KMS-11 (cell line): Measurements from ENCODE around the gene GAS6.

Source experiments
- H2AFZ ChIP-seq: fragments of 200-600 bp; sonication (generic); 2 replicates; pipeline ENCODE4 v1.6.1; 2016; ENCODE audit warnings: antibody characterized with exemption, mixed run types, low read depth
- H3K27ac ChIP-seq: fragments of 200-600 bp; sonication (generic); 2 replicates; pipeline ENCODE4 v1.6.1; 2016; ENCODE audit warnings: mild to moderate bottlenecking, mixed run types
- H3K27me3 ChIP-seq: fragments of 200-600 bp; sonication (generic); 2 replicates; pipeline ENCODE4 v1.6.1; 2017; ENCODE audit warnings: mild to moderate bottlenecking, low read depth, mixed run types, moderate library complexity; ENCODE audit not compliant: insufficient read depth
- H3K36me3 ChIP-seq: fragments of 200-600 bp; sonication (generic); 2 replicates; pipeline ENCODE4 v1.6.1; 2017; ENCODE audit warnings: mild to moderate bottlenecking, mixed run types; ENCODE audit not compliant: insufficient read depth
- H3K4me1 ChIP-seq: fragments of 200-600 bp; sonication (generic); 2 replicates; pipeline ENCODE4 v1.6.1; 2016; ENCODE audit warnings: mild to moderate bottlenecking, low read depth, mixed run types; ENCODE audit not compliant: poor library complexity, severe bottlenecking
- H3K4me2 ChIP-seq: fragments of 200-600 bp; sonication (generic); 2 replicates; pipeline ENCODE4 v1.7.0; 2016; ENCODE audit warnings: mild to moderate bottlenecking, mixed run types
- H3K4me3 ChIP-seq: fragments of 200-600 bp; sonication (generic); IDR thresholded peaks from 2 replicates; pipeline ENCODE4 v1.6.1; 2017; ENCODE audit warnings: low read depth, low read length, mixed read lengths; ENCODE audit not compliant: insufficient read depth
- H3K79me2 ChIP-seq: fragments of 200-600 bp; sonication (generic); 2 replicates; pipeline ENCODE4 v1.6.1; 2016; ENCODE audit warnings: low read depth, mixed run types; ENCODE audit not compliant: insufficient read depth
- H3K9ac ChIP-seq: fragments of 200-600 bp; sonication (generic); 2 replicates; pipeline ENCODE4 v1.6.1; 2016; ENCODE audit warnings: mild to moderate bottlenecking, mixed run types
- H4K20me1 ChIP-seq: fragments of 200-600 bp; sonication (generic); 2 replicates; pipeline ENCODE4 v1.6.1; 2016; ENCODE audit warnings: mild to moderate bottlenecking, mixed run types; ENCODE audit not compliant: insufficient read depth
- TF ChIP-seq, protein P1 (sequence below): fragments of 200-600 bp; sonication (generic); conservative IDR thresholded peaks from 2 replicates; pipeline ENCODE4 v1.6.1; 2017; ENCODE audit warnings: low read depth, mild to moderate bottlenecking, antibody characterized with exemption, low read length, moderate library complexity, mixed read lengths

The GAS6 gene

DNA sequence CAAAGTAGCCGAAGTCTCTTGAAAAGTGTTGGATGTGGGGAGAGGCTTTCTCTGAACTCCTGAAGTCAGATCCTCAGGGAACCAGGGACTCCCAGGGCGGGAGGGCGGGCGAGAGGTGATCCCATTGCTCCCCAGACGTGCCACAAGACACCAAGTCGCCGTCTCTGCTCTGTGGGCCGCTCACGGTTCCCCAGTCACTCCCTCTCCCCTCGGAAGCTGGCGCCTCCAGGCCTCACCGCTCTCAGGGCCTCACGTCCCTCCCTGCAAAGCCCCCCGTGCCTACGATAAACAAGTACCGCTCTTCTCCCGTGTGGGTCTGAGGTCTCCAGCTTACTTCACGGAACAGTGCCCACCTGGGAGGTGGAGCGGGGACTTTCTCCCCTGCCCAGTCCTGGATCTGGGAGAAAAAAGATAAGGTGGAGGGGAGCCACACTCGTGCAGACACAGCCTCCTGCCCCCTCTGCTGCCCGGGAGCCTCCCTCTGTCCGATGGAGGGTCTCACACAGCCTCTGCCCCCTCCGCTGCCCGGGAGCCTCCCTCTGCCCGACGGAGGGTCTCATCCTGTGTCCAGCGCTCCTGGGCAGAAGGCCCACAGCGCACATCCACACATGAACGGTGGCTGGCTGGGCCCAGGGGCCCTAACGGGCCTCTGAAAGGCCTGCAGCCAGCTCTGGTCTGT, 50.7 kb downstream of the GAS6 start:
- Histone ChIP-seq H3K4me2 (no peak overlapping the region), H3K36me3 (no peaks in the 10 kb centered on the region)

DNA sequence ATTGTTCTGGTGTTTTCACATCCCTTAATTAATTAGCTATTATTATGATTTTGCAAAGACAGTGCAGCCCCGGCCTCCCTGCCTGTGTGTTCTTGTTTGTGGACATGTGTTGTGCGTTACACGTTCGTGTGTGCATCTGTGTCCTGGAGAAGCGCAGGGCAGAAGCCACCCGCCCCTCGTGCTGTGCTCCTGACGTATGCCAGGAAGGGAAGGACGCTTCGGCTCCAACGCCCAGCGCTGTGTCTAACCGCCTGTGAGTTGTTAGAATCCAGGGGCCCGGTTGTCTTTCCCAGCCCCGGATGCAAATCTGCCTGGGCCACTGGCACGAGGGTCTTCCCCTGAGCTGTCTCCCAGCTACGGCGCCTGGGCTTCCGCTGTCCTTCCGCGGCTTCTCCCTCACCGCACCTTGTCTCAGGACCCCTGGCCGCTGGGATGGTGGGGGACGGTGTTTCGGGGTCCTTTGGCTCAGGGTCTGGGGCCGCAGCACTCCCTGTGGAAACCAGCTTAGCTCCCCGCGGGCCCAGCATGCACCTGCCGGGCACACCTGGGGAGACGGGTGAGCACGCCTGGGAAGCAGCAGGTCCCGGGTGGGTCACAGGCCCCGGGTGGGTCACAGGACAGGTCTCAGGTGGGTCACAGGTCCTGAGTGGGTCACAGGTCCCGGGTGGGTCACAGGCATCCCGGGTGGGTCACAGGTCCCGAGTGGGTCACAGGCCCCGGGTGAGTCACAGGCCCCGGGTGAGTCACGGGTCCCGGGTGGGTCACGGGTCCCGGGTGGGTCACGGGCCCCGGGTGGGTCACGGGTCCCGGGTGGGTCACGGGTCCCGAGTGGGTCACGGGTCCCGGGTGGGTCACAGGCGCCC, 51.5 kb downstream of the GAS6 start:
- no peak overlapping the region for H3K4me2 ChIP-seq
- H4K20me1 ChIP-seq, result no peaks in the 10 kb centered on the region
- no peak overlapping the region for H2AFZ ChIP-seq
- H3K79me2 ChIP-seq, result no peaks in the 10 kb centered on the region
- no peaks in the 10 kb centered on the region for H3K36me3 ChIP-seq
- TF ChIP-seq, protein P1, sequence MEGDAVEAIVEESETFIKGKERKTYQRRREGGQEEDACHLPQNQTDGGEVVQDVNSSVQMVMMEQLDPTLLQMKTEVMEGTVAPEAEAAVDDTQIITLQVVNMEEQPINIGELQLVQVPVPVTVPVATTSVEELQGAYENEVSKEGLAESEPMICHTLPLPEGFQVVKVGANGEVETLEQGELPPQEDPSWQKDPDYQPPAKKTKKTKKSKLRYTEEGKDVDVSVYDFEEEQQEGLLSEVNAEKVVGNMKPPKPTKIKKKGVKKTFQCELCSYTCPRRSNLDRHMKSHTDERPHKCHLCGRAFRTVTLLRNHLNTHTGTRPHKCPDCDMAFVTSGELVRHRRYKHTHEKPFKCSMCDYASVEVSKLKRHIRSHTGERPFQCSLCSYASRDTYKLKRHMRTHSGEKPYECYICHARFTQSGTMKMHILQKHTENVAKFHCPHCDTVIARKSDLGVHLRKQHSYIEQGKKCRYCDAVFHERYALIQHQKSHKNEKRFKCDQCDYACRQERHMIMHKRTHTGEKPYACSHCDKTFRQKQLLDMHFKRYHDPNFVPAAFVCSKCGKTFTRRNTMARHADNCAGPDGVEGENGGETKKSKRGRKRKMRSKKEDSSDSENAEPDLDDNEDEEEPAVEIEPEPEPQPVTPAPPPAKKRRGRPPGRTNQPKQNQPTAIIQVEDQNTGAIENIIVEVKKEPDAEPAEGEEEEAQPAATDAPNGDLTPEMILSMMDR, result no peak
- no peak overlapping the region for H3K4me3 ChIP-seq
- H3K4me1 ChIP-seq, result peaks cover 8% of the 10 kb centered on the region
- H3K27me3 ChIP-seq, result peaks cover 14% of the 10 kb centered on the region; the same call in 1 of the 2 replicates
- H3K27ac ChIP-seq, result no peak overlapping the region
- no peak overlapping the region for H3K9ac ChIP-seq

More for the DNA sequence above, 50.7 kb downstream of the GAS6 start:
- H3K9ac ChIP-seq, result no peak overlapping the region
- no peaks in the 10 kb centered on the region for H3K79me2 ChIP-seq
- peaks cover 8% of the 10 kb centered on the region for H3K4me1 ChIP-seq
- H3K27ac ChIP-seq, result no peak overlapping the region
- TF ChIP-seq, protein P1, result no peak
- peaks cover 14% of the 10 kb centered on the region; the same call in 1 of the 2 replicates for H3K27me3 ChIP-seq
- no peak overlapping the region for H2AFZ ChIP-seq
- H4K20me1 ChIP-seq, result no peaks in the 10 kb centered on the region
- H3K4me3 ChIP-seq, result no peak overlapping the region

DNA sequence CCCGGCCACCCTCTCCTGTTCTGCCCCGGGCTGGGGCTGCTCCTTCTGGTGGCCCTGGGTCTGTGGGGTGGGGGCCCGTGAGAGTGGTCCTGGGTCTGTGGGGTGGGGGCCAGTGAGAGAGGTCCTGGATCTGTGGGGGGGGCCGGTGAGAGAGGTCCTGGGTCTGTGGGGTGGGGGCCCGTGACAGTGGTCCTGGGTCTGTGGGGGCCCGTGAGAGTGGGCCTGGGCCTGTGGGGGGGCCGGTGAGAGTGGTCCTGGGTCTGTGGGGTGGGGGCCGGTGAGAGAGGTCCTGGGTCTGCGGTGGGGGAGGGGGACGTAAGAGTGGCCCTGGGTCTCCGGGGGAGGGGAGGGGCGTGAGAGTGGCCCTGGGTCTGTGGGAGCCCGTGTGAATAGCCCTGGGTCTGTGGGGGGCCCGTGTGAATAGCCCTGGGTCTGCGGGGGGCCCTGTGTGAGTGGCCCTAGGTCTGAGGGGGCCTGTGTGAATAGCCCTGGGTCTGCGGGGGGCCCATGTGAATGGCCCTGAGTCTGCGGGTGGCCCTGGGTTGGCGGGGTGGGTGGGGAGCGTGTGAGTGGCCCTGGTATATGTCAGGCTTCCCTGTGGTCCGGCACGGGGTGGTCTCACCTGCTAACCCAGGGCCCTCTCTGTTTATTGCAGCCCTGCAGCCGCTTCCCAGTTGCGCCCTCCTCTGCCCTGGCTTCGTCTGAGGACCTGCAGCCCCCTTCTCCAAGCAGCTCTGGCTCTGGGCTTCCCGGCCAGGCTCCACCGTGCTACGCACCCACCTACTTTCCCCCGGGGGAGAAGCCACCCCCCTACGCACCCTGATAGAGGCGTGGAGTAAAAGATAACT, 52.6 kb downstream of the GAS6 start:
- Histone ChIP-seq H4K20me1 (no peaks in the 10 kb centered on the region), H3K9ac (no peak overlapping the region)

DNA sequence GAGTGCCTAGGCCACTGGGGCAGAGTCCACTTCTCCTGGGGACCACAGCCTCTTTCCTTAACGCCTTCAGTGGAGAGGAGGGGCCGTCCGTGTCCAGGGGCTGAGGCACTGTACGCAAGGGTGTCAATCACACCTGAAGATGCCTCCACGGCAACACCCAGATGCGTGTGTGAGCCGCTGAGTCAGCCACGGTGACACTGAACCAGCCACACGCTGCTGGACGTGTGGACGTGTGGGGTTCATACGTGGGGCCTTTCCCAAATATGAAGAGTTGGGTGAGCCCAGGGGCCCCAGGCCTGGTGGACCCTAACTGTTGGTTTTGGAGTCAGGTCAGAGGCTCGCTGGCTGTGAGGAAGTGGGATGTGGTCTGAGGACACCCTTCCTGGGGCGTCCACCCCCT, 53.2 kb downstream of the GAS6 start:
- Histone ChIP-seq H3K4me1 (peaks cover 8% of the 10 kb centered on the region), H3K9ac (no peak overlapping the region), H3K4me3 (no peak overlapping the region), H3K36me3 (no peaks in the 10 kb centered on the region), H4K20me1 (no peaks in the 10 kb centered on the region), H3K4me2 (no peak overlapping the region), H3K27me3 (peaks cover 12% of the 10 kb centered on the region; the same call in 1 of the 2 replicates), H3K27ac (no peak overlapping the region), H2AFZ (no peak overlapping the region), H3K79me2 (no peaks in the 10 kb centered on the region)
- TF ChIP-seq, protein P1, result no peak

More for the DNA sequence above, 52.6 kb downstream of the GAS6 start:
- Histone ChIP-seq H3K4me3 (no peak overlapping the region), H3K4me2 (no peak overlapping the region), H3K36me3 (no peaks in the 10 kb centered on the region), H3K4me1 (peaks cover 8% of the 10 kb centered on the region), H3K27me3 (peaks cover 14% of the 10 kb centered on the region; the same call in 1 of the 2 replicates), H3K79me2 (no peaks in the 10 kb centered on the region), H3K27ac (no peak overlapping the region), H2AFZ (no peak overlapping the region)
- TF ChIP-seq, protein P1, result no peak
